ENCODE data around the gene EYA3. TPM values are rescaled to one million over a fixed set of nuclear protein-coding genes. Genes with fewer than 3 reads are reported as not detected.

The EYA3 gene
- total and polyA plus RNA-seq, 10 of the 15 experiments (the other 5 are each of a cell fraction or from before 2014, with no cell fraction given): 13.0 to 46.6 (median 23.4) TPM

GRCh38 chr1:28102189-28102588 lies 13.8 kb upstream of the EYA3 start:
- SMC1A ChIA-PET (ENCODE audit: uncharacterized antibody, unreplicated experiment): interaction anchor here (1.0 to 3.9 kb wide), 4 partner anchors 9 to 67 kb away, joined by 3 to 16 read pairs (median 6); no protein-coding TSS in a partner anchor
- H3K27me3 ChIP-seq (replicated peaks in 1 of 2; ENCODE audit: control insufficient read depth in 2 of 2, insufficient read depth in 2 of 2, low read length in 1 of 2): no peaks in the 10 kb centered on the region
- peaks cover 7% of the 10 kb centered on the region; the same call in 1 of the 2 replicates for H3K4me1 ChIP-seq (ENCODE audit: control insufficient read depth, insufficient read depth, low read length)
- POLR2A ChIA-PET: interaction anchor here (0.6 to 2.2 kb wide), 4 partner anchors 9 to 1358 kb away, joined by 3 to 9 read pairs (median 6); no protein-coding TSS in a partner anchor
- FAIRE-seq (no peak), ATAC-seq (no peak), DNase-seq (ENCODE audit: low read depth, low spot score) (no peak)
- no peaks in the 10 kb centered on the region for H3K79me2 ChIP-seq (ENCODE audit: control insufficient read depth, insufficient read depth, low read length)
- intact Hi-C loops (cut with micrococcal nuclease; ENCODE audit: unreplicated experiment) (no loop called here), in situ Hi-C loops (cut with MboI) (no loop called here)
- TF ChIP-seq RB1 (IDR thresholded peaks at IDR 0.05; ENCODE audit: borderline replicate concordance): no peak
- TF ChIP-seq TAF1 (IDR thresholded peaks at IDR 0.05; ENCODE audit: borderline replicate concordance, low read depth, low read length): no peak
- TF ChIP-seq TBL1XR1 (IDR thresholded peaks at IDR 0.05; ENCODE audit: low read depth, low read length): no peak
- TF ChIP-seq ASH2L (IDR thresholded peaks at IDR 0.05; ENCODE audit: borderline replicate concordance, low read depth): no peak
- no peak for TF ChIP-seq SPI1 (IDR thresholded peaks at IDR 0.05; ENCODE audit: borderline replicate concordance, insufficient read depth, low read depth, low read length)
- TF ChIP-seq STAT1 (conservative IDR thresholded peaks at IDR 0.05): no peak
- TF ChIP-seq NFIC (IDR thresholded peaks at IDR 0.05; ENCODE audit: low read depth, low read length): no peak
- TF ChIP-seq ATF3 (IDR thresholded peaks at IDR 0.05; ENCODE audit: borderline replicate concordance, extremely low read depth, low read depth, low read length): no peak
- no peak overlapping the region for H3K4me3 ChIP-seq
- no peak overlapping the region for H3K27ac ChIP-seq (ENCODE audit: control insufficient read depth, insufficient read depth)
- H2AFZ ChIP-seq (ENCODE audit: control insufficient read depth, low read depth, low read length): no peak overlapping the region
- H3K9ac ChIP-seq (ENCODE audit: control insufficient read depth, insufficient read depth, low read length): no peak overlapping the region
- CTCF ChIA-PET: interaction anchor here (1.0 to 3.5 kb wide), 5 partner anchors 10 to 111 kb away, joined by 3 to 25 read pairs (median 5); no protein-coding TSS in a partner anchor
- H4K20me1 ChIP-seq (ENCODE audit: control insufficient read depth, insufficient read depth): no peaks in the 10 kb centered on the region
- RAD21 ChIA-PET (ENCODE audit: unreplicated experiment): interaction anchor here (0.7 to 1.5 kb wide), 4 partner anchors 8 to 35 kb away, joined by 3 to 5 read pairs (median 3); no protein-coding TSS in a partner anchor
- H3K9me3 ChIP-seq (replicated peaks; ENCODE audit: control insufficient read depth, insufficient read depth, low read length): no peaks in the 10 kb centered on the region
- no peak overlapping the region for H3K4me2 ChIP-seq (ENCODE audit: control insufficient read depth, insufficient read depth)
- H3K36me3 ChIP-seq (ENCODE audit: control insufficient read depth in 2 of 2, insufficient read depth in 2 of 2, low read length in 1 of 2): no peaks in the 10 kb centered on the region
- 91% methylated on average over 1 of the region's 1 CpG for WGBS (ENCODE audit: insufficient coverage, insufficient replicate concordance, low lambda C conversion rate, missing lambda C conversion rate)
- no TSS peak for BruUV-seq (replicated peaks)
